HepG2 (cell line): ENCODE measurements around the gene TMEM183A. TPM values are rescaled to one million over a fixed set of nuclear protein-coding genes. Genes with fewer than 3 reads are reported as not detected.

Experiments used
- ATAC-seq: fragments of 200-7000 bp; cut with Tn5 transposase; 3 replicates; pipeline ENCODE4 v1.9.1; 2020; ENCODE audit warnings: mild to moderate bottlenecking, moderate library complexity
- BruUV-seq: library from RNA; stranded (reverse); fragments of 400-500 nt; replicated peaks from 2 replicates; lab custom pipeline; 2021; lab: Mats Ljungman, UMichigan
- CTCF ChIA-PET: fragments of 300-600 bp; formaldehyde crosslinking; extraction: SDS; loops from one replicate; lab custom pipeline; 2021; ENCODE audit warnings: low total read pairs, inconsistent platforms, low intra/inter-chr PET ratio; lab: Yijun Ruan, JAX
- POLR2A ChIA-PET: fragments of 350-600 bp; sonication (Branson Sonifier 250); formaldehyde crosslinking; loops from one replicate; lab custom pipeline; 2020; ENCODE audit warnings: antibody characterized with exemption, inconsistent platforms; lab: Yijun Ruan, JAX
- DNase-seq: peaks from one replicate; pipeline ENCODE4 v3.0.0-alpha.2; 2015; ENCODE audit warnings: low spot score
- FAIRE-seq: peaks from 3 replicates; lab custom pipeline; 2011; peaks lifted over from hg19 to GRCh38; lab: Jason Lieb, UNC
- H2AFZ ChIP-seq: one replicate; pipeline ENCODE4 v1.6.1; 2011; ENCODE audit warnings: low read length, inconsistent platforms
- H3K27ac ChIP-seq: fragments of 300-600 bp; 3 replicates; pipeline ENCODE4 v1.8.0; 2011; ENCODE audit warnings: mixed run types, mild to moderate bottlenecking, mixed read lengths, low read length, inconsistent platforms; ENCODE audit not compliant: insufficient read depth; ENCODE audit errors: extremely low read length
- H3K27me3 ChIP-seq, 2 experiments: fragments of 200-600 bp in 1 of 2; 2 replicates in 1 of 2; 3 replicates in 1 of 2; pipeline versions ENCODE4 v1.6.0 to v1.8.0; 2011; ENCODE audit warnings: low read length in 2 of 2, mild to moderate bottlenecking in 2 of 2, moderate library complexity in 2 of 2, inconsistent platforms in 1 of 2; ENCODE audit not compliant: insufficient read depth in 2 of 2, control insufficient read depth in 1 of 2
- H3K36me3 ChIP-seq, 2 experiments: fragments of 200-600 bp in 1 of 2; replicated peaks in 1 of 2; 2 replicates in 1 of 2; 3 replicates in 1 of 2; pipeline versions ENCODE4 v1.5.1 to v1.8.0; 2011; ENCODE audit warnings: low read length in 2 of 2, inconsistent platforms in 1 of 2; ENCODE audit not compliant: insufficient read depth in 2 of 2, control insufficient read depth in 1 of 2
- H3K4me1 ChIP-seq: 2 replicates; pipeline ENCODE4 v1.5.1; 2012; ENCODE audit warnings: low read length, inconsistent platforms; ENCODE audit not compliant: insufficient read depth
- H3K4me2 ChIP-seq: 2 replicates; pipeline ENCODE4 v1.6.0; 2011; ENCODE audit warnings: low read depth, low read length, inconsistent platforms
- H3K4me3 ChIP-seq, 3 experiments: fragments of 200-600 bp in 1 of 3; sonication (generic), shearing (Covaris generic) in 1 of 3; replicated peaks in 1 of 3; 2 replicates each; pipeline ENCODE4 v1.5.1; 2011 to 2016; ENCODE audit warnings: low read length in 3 of 3, inconsistent platforms in 2 of 3, low read depth in 2 of 3, mild to moderate bottlenecking in 2 of 3, control low read depth in 1 of 3, mixed read lengths in 1 of 3; ENCODE audit not compliant: insufficient read depth in 1 of 3
- H3K79me2 ChIP-seq: one replicate; pipeline ENCODE4 v1.6.1; 2011; ENCODE audit warnings: low read length, inconsistent platforms; ENCODE audit not compliant: insufficient read depth
- H3K9ac ChIP-seq: 2 replicates; pipeline ENCODE4 v1.6.0; 2011; ENCODE audit warnings: mild to moderate bottlenecking, low read depth, low read length, inconsistent platforms; ENCODE audit not compliant: insufficient read depth
- H3K9me3 ChIP-seq: 2 replicates; pipeline ENCODE4 v1.5.1; 2012; ENCODE audit warnings: mild to moderate bottlenecking, low read length
- H4K20me1 ChIP-seq: 2 replicates; pipeline ENCODE4 v1.6.0; 2011; ENCODE audit warnings: inconsistent platforms, mild to moderate bottlenecking, low read length, moderate library complexity; ENCODE audit not compliant: insufficient read depth
- CREB1 ChIP-seq, 2 experiments: fragments of 450-650 bp in 1 of 2; IDR thresholded peaks; 2 replicates each; pipeline ENCODE4 v1.6.1; 2016 to 2017; ENCODE audit warnings: control low read depth in 1 of 2, mild to moderate bottlenecking in 1 of 2, missing compliant biosample characterization in 1 of 2, missing genetic modification characterization in 1 of 2
- EP300 ChIP-seq, 3 experiments: sonication (generic) in 1 of 3; formaldehyde crosslinking in 1 of 3; IDR thresholded peaks; 2 replicates each; pipeline versions ENCODE4 v1.5.1 to v1.6.1; 2011 to 2020; ENCODE audit warnings: low read depth in 2 of 3, low read length in 2 of 3, borderline replicate concordance in 1 of 3, improper control_type of control experiment in 1 of 3, mild to moderate bottlenecking in 1 of 3, missing genetic modification reagents in 1 of 3, moderate library complexity in 1 of 3
- MEF2D ChIP-seq: sonication (generic); formaldehyde crosslinking; IDR thresholded peaks from 2 replicates; pipeline ENCODE4 v1.5.1; 2020; ENCODE audit warnings: mild to moderate bottlenecking, missing genetic modification reagents
- ONECUT2 ChIP-seq: sonication (generic); formaldehyde crosslinking; IDR thresholded peaks from 2 replicates; pipeline ENCODE4 v1.4.0; 2020; ENCODE audit warnings: missing genetic modification reagents
- PHF8 ChIP-seq: sonication (generic); formaldehyde crosslinking; IDR thresholded peaks from 2 replicates; pipeline ENCODE4 v1.5.0; 2020; ENCODE audit warnings: missing genetic modification reagents
- PITX1 ChIP-seq: sonication (generic); formaldehyde crosslinking; IDR thresholded peaks from 2 replicates; pipeline ENCODE4 v1.5.1; 2020; ENCODE audit warnings: mild to moderate bottlenecking, missing genetic modification reagents
- TBL1XR1 ChIP-seq: fragments of 150-350 bp; IDR thresholded peaks from 2 replicates; pipeline ENCODE4 v1.6.1; 2014; ENCODE audit warnings: borderline replicate concordance, low read length; ENCODE audit not compliant: partially characterized antibody
- ZBTB8A ChIP-seq: sonication (generic); formaldehyde crosslinking; IDR thresholded peaks from 2 replicates; pipeline ENCODE4 v1.4.0; 2020; ENCODE audit warnings: mild to moderate bottlenecking, low read depth, missing genetic modification reagents, borderline replicate concordance
- ZNF225 ChIP-seq: sonication (generic); formaldehyde crosslinking; IDR thresholded peaks from 2 replicates; pipeline ENCODE4 v1.4.0; 2020; ENCODE audit warnings: mild to moderate bottlenecking, missing genetic modification reagents
- ZNF326 ChIP-seq: sonication (generic); formaldehyde crosslinking; IDR thresholded peaks from 2 replicates; pipeline ENCODE4 v1.4.0; 2020; ENCODE audit warnings: missing genetic modification reagents, borderline replicate concordance
- ZNF790 ChIP-seq: sonication (generic); formaldehyde crosslinking; IDR thresholded peaks from 2 replicates; pipeline ENCODE4 v1.8.0; 2022; ENCODE audit warnings: missing genetic modification reagents, mild to moderate bottlenecking, borderline replicate concordance
- ZNF839 ChIP-seq: sonication (generic); formaldehyde crosslinking; IDR thresholded peaks from 2 replicates; pipeline ENCODE4 v1.4.0; 2020; ENCODE audit warnings: missing genetic modification reagents, mild to moderate bottlenecking, borderline replicate concordance
- ZNF841 ChIP-seq: sonication (generic); formaldehyde crosslinking; IDR thresholded peaks from 2 replicates; pipeline ENCODE4 v1.8.1; 2023; ENCODE audit warnings: missing genetic modification reagents, borderline replicate concordance
- WGBS: methylation state at CpG from one replicate; pipeline ENCODE4 v1.1.6; 2017; ENCODE audit warnings: low lambda C conversion rate; 5-methylcytosine and 5-hydroxymethylcytosine counted together
- in situ Hi-C: cut with HindIII; loops from 2 replicates; pipeline ENCODE4 v1.10.0; 2017; ENCODE audit warnings: low pct_unique_long_range_greater_than_20kb; ENCODE audit not compliant: extremely low pct_ligation_motif_present
- intact Hi-C: fragments of 100-400 bp; cut with micrococcal nuclease; formaldehyde crosslinking; loops from one replicate; pipeline ENCODE4 v1.10.0; 2022; ENCODE audit not compliant: unreplicated experiment
- polyA plus RNA-seq, 8 experiments: library from polyadenylated mRNA; depleted of rRNA in 3 of 8; stranded (reverse) in 7 of 8; unstranded in 1 of 8; fragments of >200 nt; fragmentation: Illumina TruSeq in 4 of 8; extraction: Trizol in 4 of 8; gene quantifications; 2 replicates each; pipeline versions ENCODE4 v1.2.1 to v1.2.3, GENCODE V29; 2011 to 2016; ENCODE audit warnings: low read depth in 4 of 8, missing spikeins in 1 of 8, mixed read lengths in 1 of 8; ENCODE audit not compliant: insufficient read depth in 1 of 8
- total RNA-seq, 5 experiments: library from RNA; depleted of rRNA; stranded (reverse); fragments of >200 nt; fragmentation: Illumina TruSeq; extraction: Trizol; gene quantifications; 2 replicates each; pipeline ENCODE4 v1.2.3, GENCODE V29; 2016; ENCODE audit warnings: low read depth in 1 of 5

Gene TMEM183A
- total and polyA plus RNA-seq, 2 of the 13 experiments (the other 11 are each of a cell fraction or from before 2014, with no cell fraction given), result 59.7 to 82.0 TPM

DNA sequence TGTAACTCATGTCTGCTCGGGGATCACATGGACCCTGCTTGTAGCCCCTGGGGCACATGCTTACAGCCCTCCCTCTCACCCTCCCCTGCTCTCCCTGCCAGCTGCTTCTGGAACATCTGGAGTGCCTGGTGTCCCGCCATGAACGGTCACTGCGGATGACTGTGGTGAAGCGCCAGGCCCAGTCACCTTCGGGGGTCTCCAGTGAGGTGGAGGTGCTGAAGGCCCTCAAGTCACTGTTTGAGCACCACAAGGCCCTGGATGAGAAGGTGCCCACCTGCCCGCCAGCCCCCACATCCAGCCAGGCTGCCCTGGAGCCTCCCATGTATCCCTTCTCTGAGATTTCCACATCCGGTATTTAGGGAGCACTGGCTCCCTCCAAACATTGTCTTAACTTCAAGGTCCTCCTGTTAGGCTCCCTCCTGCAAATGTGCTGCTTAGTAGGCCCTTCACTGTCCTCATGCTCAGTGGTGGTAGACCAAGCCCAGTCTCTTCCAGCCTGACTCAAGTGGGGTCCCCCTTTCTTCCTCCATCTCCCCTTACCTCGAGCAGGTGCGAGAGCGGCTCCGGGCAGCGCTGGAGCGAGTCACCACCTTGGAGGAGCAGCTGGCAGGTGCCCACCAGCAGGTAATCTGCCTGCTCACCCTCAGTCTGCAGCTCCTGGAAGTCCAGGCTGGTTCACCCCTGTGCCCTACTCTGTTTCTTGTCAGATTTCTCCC is 36.8 kb downstream of the TMEM183A start:
- peaks cover 0 to 14% of the 10 kb centered on the region in 2 experiments; a peak in 4 of 5 replicates for H3K27me3 ChIP-seq
- no peaks in the 10 kb centered on the region for H3K9me3 ChIP-seq
- no peak for TF ChIP-seq ZBTB8A
- no peak for TF ChIP-seq EP300 (IDR thresholded peaks at IDR 0.05; ENCODE audit: low read depth in 2 of 2, low read length in 2 of 2)
- TF ChIP-seq EP300 (CRISPR knock-in tag; IDR thresholded peaks at IDR 0.05; ENCODE audit: borderline replicate concordance), result no peak
- TF ChIP-seq TBL1XR1, result no peak
- no peak for TF ChIP-seq ZNF839 (CRISPR knock-in tag)
- no peak for TF ChIP-seq ZNF225 (CRISPR knock-in tag)
- no peak for TF ChIP-seq ZNF790 (CRISPR knock-in tag)
- no peak for TF ChIP-seq MEF2D (CRISPR knock-in tag)
- TF ChIP-seq ONECUT2 (CRISPR knock-in tag), result no peak
- TF ChIP-seq ZNF841 (CRISPR knock-in tag), result no peak
- TF ChIP-seq ZNF326, result no peak
- no peak for TF ChIP-seq PHF8 (CRISPR knock-in tag)
- TF ChIP-seq PITX1 (CRISPR knock-in tag), result no peak
- no peak for TF ChIP-seq CREB1 (IDR thresholded peaks at IDR 0.05)
- no peak for TF ChIP-seq CREB1 (CRISPR knock-in tag; IDR thresholded peaks at IDR 0.05)
- TF ChIP-seq, all 625 proteins: peak for 0
- in situ Hi-C loops (no loop called here), intact Hi-C loops (no loop called here)
- FAIRE-seq (no peak), ATAC-seq (no peak), DNase-seq (no peak)
- Histone ChIP-seq H3K36me3 (no peaks in the 10 kb centered on the region), H4K20me1 (peaks cover 2% of the 10 kb centered on the region; the same call in 1 of the 2 replicates), H3K9ac (no peak overlapping the region), H3K27ac (no peak overlapping the region), H3K79me2 (no peaks in the 10 kb centered on the region), H2AFZ (no peak overlapping the region), H3K4me2 (no peak overlapping the region), H3K4me1 (no peaks in the 10 kb centered on the region), H3K4me3 (no peak overlapping the region)
- 70% methylated on average over 8 of the region's 14 CpGs for WGBS
- BruUV-seq, result no TSS peak
- ChIA-PET POLR2A (no interaction called here), CTCF (no interaction called here)
